Fibroblast of lung (primary cell): ENCODE data around the gene IGFBP6. TPM values are rescaled to one million over a fixed set of nuclear protein-coding genes. Genes with fewer than 3 reads are reported as not detected.

Experiments
- DNase-seq, 2 donors: peaks; one replicate each; pipeline versions ENCODE4 v3.0.0 to v3.0.0-alpha.2; 2010; ENCODE audit warnings: low read depth in 2 of 2
- H2AFZ ChIP-seq: 2 replicates; pipeline ENCODE4 v1.5.1; 2012; ENCODE audit warnings: low read length, control low read depth, inconsistent platforms
- H3K27ac ChIP-seq: 2 replicates; pipeline ENCODE4 v1.5.1; 2011; ENCODE audit warnings: low read length, control low read depth; ENCODE audit not compliant: insufficient read depth
- H3K27me3 ChIP-seq: 2 replicates; pipeline ENCODE4 v1.5.1; 2011; ENCODE audit warnings: mild to moderate bottlenecking, low read length; ENCODE audit not compliant: control insufficient read depth, insufficient read depth
- H3K36me3 ChIP-seq: 2 replicates; pipeline ENCODE4 v1.5.1; 2011; ENCODE audit warnings: low read length; ENCODE audit not compliant: control insufficient read depth, insufficient read depth
- H3K4me1 ChIP-seq: 2 replicates; pipeline ENCODE4 v1.5.1; 2011; ENCODE audit warnings: low read length; ENCODE audit not compliant: control insufficient read depth, insufficient read depth; ENCODE audit errors: extremely low read depth
- H3K4me2 ChIP-seq: 2 replicates; pipeline ENCODE4 v1.5.1; 2011; ENCODE audit warnings: low read length, control low read depth; ENCODE audit not compliant: insufficient read depth; ENCODE audit errors: extremely low read depth
- H3K4me3 ChIP-seq, 4 experiments: fragments of 200-600 bp in 1 of 4; sonication (generic) in 1 of 4; replicated peaks in 1 of 4; 2 replicates each; pipeline ENCODE4 v1.5.1; 2011 to 2016; ENCODE audit warnings: low read length in 4 of 4, low read depth in 3 of 4, mild to moderate bottlenecking in 3 of 4, control low read depth in 2 of 4, inconsistent platforms in 1 of 4, mixed read lengths in 1 of 4; ENCODE audit not compliant: insufficient read depth in 1 of 4; ENCODE audit errors: control extremely low read depth in 1 of 4
- H3K79me2 ChIP-seq: 2 replicates; pipeline ENCODE4 v1.5.1; 2012; ENCODE audit warnings: mild to moderate bottlenecking, low read length, inconsistent platforms; ENCODE audit not compliant: control insufficient read depth, insufficient read depth
- H3K9ac ChIP-seq: 2 replicates; pipeline ENCODE4 v1.5.1; 2011; ENCODE audit warnings: mild to moderate bottlenecking, low read length, control low read depth; ENCODE audit not compliant: insufficient read depth
- H3K9me3 ChIP-seq: 2 replicates; pipeline ENCODE4 v1.5.1; 2012; ENCODE audit warnings: low read depth, low read length; ENCODE audit not compliant: control insufficient read depth, insufficient read depth
- H4K20me1 ChIP-seq: 2 replicates; pipeline ENCODE4 v1.5.1; 2011; ENCODE audit warnings: low read length; ENCODE audit not compliant: control insufficient read depth, insufficient read depth; ENCODE audit errors: extremely low read depth
- EZH2 ChIP-seq: IDR thresholded peaks from 2 replicates; pipeline ENCODE4 v1.5.1; 2012; ENCODE audit warnings: low read length, control low read depth, mild to moderate bottlenecking; ENCODE audit errors: missing control alignments
- polyA plus RNA-seq, 2 donors: library from polyadenylated mRNA; depleted of rRNA in 1 of 2; stranded (reverse) in 1 of 2; unstranded in 1 of 2; fragments of >200 nt; gene quantifications; 2 replicates each; pipeline ENCODE4 v1.2.1, GENCODE V29; 2011 to 2012; ENCODE audit warnings: missing spikeins in 1 of 2
- total RNA-seq: library from RNA; depleted of rRNA; stranded (reverse); fragments of >200 nt; gene quantifications from 2 replicates; pipeline ENCODE4 v1.2.1, GENCODE V29; 2014
- TF ChIP-seq, protein P1 (sequence below), 2 donors: IDR thresholded peaks in 1 of 2; conservative IDR thresholded peaks in 1 of 2; 1 replicate in 1 of 2; 2 replicates in 1 of 2; pipeline ENCODE4 v1.5.1; 2011 to 2012; ENCODE audit warnings: low read length in 2 of 2, control low read depth in 1 of 2, inconsistent platforms in 1 of 2, low read depth in 1 of 2, mild to moderate bottlenecking in 1 of 2

Gene IGFBP6
- total and polyA plus RNA-seq, 2 donors (not counting 1 experiment from before 2014, with no cell fraction given), result 229 to 592 TPM

DNA sequence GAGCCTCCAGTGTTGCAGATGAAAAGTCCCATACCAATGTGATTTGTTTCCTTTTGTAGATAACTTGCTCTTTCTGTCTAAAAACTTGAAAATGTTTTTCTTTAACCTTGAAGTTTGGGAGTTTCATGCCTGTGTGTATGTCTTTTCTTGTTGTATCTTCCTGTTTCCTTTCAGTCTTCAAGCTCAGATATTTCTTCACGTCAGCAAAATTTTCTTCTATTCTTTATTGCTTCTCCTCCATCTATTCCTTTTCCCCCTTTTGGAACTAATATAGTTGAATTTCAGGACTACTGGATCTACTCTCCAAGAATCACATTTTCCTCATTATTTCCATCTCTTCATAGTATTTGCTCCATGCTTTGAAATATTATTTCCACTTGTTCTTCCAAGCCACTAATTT, 29.7 kb downstream of the IGFBP6 start:
- Histone ChIP-seq H2AFZ (no peak overlapping the region), H3K79me2 (no peaks in the 10 kb centered on the region), H3K27ac (no peak overlapping the region), H3K9ac (no peak overlapping the region), H4K20me1 (no peaks in the 10 kb centered on the region), H3K4me2 (no peak overlapping the region), H3K9me3 (no peaks in the 10 kb centered on the region), H3K4me1 (peaks cover 5% of the 10 kb centered on the region), H3K36me3 (no peaks in the 10 kb centered on the region), H3K4me3 (no peak overlapping the region), H3K27me3 (no peaks in the 10 kb centered on the region)
- TF ChIP-seq EZH2, result no peak
- TF ChIP-seq, protein P1, sequence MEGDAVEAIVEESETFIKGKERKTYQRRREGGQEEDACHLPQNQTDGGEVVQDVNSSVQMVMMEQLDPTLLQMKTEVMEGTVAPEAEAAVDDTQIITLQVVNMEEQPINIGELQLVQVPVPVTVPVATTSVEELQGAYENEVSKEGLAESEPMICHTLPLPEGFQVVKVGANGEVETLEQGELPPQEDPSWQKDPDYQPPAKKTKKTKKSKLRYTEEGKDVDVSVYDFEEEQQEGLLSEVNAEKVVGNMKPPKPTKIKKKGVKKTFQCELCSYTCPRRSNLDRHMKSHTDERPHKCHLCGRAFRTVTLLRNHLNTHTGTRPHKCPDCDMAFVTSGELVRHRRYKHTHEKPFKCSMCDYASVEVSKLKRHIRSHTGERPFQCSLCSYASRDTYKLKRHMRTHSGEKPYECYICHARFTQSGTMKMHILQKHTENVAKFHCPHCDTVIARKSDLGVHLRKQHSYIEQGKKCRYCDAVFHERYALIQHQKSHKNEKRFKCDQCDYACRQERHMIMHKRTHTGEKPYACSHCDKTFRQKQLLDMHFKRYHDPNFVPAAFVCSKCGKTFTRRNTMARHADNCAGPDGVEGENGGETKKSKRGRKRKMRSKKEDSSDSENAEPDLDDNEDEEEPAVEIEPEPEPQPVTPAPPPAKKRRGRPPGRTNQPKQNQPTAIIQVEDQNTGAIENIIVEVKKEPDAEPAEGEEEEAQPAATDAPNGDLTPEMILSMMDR (conservative IDR thresholded peaks at IDR 0.05 in 1 of 2, IDR thresholded peaks at IDR 0.05 in 1 of 2; ENCODE audit: low read depth in 1 of 2, low read length in 2 of 2), result no peak
- no peak for DNase-seq

DNA sequence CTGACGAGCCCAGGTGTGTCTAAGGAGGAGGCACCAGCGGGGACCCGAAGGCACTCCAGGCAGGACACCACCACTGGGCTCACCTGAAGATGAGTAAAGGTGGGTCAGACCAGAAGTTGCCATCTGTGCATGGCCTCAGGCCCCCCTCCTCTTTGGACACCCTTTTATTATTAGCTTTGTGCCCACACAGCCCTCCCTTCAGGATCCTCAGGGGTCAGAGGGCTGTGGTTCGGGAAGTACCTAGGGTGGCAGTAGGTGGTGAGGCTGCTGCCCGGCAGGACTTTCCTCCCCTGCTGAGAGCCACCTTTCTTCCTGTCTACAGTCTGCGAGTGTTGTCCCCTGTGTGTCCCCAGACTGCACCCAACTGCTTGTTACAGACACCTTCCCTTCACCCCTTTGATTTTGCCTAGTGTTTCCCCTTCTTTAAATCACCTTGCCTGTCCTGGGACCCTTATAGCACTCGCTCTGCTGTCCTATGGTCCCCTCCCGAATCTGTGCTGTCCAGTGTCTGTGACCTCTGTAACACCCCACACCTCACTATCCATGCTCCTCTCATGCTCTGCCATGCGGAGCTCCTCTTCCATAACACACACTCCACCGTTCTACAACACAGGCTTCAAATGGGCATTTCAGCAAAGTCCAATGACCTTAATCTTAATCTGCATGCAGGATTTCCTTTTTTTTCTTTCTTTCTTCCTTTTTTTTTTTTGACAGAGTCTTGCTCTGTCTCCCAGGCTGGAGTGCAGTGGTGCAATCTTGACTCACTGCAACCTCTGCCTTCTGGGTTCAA, 31.5 kb downstream of the IGFBP6 start:
- DNase-seq, result no peak
- Histone ChIP-seq H3K4me1 (no peaks in the 10 kb centered on the region), H3K79me2 (no peaks in the 10 kb centered on the region), H3K9me3 (no peaks in the 10 kb centered on the region), H3K4me3 (no peak overlapping the region), H3K4me2 (no peak overlapping the region), H3K36me3 (no peaks in the 10 kb centered on the region), H3K27ac (no peak overlapping the region), H4K20me1 (no peaks in the 10 kb centered on the region), H3K9ac (no peak overlapping the region), H3K27me3 (no peaks in the 10 kb centered on the region), H2AFZ (no peak overlapping the region)
- no peak for TF ChIP-seq EZH2
- TF ChIP-seq, protein P1 (conservative IDR thresholded peaks at IDR 0.05 in 1 of 2, IDR thresholded peaks at IDR 0.05 in 1 of 2; ENCODE audit: low read depth in 1 of 2, low read length in 2 of 2), result no peak

DNA sequence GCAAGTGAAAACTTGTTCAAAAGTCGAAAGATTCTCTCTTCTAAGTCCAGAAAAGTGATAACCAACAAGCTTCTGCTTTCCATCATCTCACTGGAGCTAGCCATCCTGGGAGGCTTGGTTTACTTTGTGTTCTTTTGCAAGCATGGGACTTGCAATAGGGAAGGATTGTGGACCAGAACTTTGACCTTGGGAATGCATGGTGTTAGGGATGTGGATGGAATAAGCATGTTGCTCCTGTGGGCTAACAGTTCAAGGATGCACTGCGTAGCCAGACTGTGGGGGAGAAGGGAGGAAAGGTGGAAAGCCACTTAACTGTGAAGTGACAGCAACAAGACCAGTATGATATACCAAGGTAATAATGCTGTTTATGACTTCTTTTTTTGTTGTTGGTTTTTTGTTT, 34.4 kb downstream of the IGFBP6 start:
- H3K4me2 ChIP-seq, result no peak overlapping the region
- no peaks in the 10 kb centered on the region for H3K27me3 ChIP-seq
- no peaks in the 10 kb centered on the region for H3K4me1 ChIP-seq
- DNase-seq, result no peak
- H3K36me3 ChIP-seq, result no peaks in the 10 kb centered on the region
- no peaks in the 10 kb centered on the region for H3K79me2 ChIP-seq
- H3K9ac ChIP-seq, result no peak overlapping the region
- H2AFZ ChIP-seq, result no peak overlapping the region
- H3K27ac ChIP-seq, result no peak overlapping the region
- H4K20me1 ChIP-seq, result no peaks in the 10 kb centered on the region
- no peaks in the 10 kb centered on the region for H3K9me3 ChIP-seq
- TF ChIP-seq EZH2, result no peak
- TF ChIP-seq, protein P1 (conservative IDR thresholded peaks at IDR 0.05 in 1 of 2, IDR thresholded peaks at IDR 0.05 in 1 of 2; ENCODE audit: low read depth in 1 of 2, low read length in 2 of 2), result no peak
- H3K4me3 ChIP-seq, result no peak overlapping the region
